GM21737 (cell line): ENCODE data around the gene UNC5C.

Experiments used
- ATAC-seq: cut with Tn5 transposase; IDR thresholded peaks from one replicate; pipeline ENCODE4 v1.9.1; 2021; ENCODE audit warnings: mild to moderate bottlenecking, moderate library complexity; ENCODE audit not compliant: unreplicated experiment

Gene UNC5C

GRCh38 chr4:95470622-95471021 lies 78.2 kb downstream of the UNC5C start:
- ATAC-seq = no peak

- no peak for ATAC-seq
Measured at GRCh38 chr4:95469617-95470016, 79.2 kb downstream of the UNC5C start.

- no peak for ATAC-seq
Measured at GRCh38 chr4:95466791-95467190, 82.0 kb downstream of the UNC5C start.

GRCh38 chr4:95465010-95465409 lies 83.8 kb downstream of the UNC5C start:
- ATAC-seq = no peak

GRCh38 chr4:95462921-95463320 lies 85.9 kb downstream of the UNC5C start:
- ATAC-seq = no peak

GRCh38 chr4:95457353-95457752 lies 91.4 kb downstream of the UNC5C start:
- ATAC-seq = no peak

- ATAC-seq = no peak
Measured at GRCh38 chr4:95450294-95450693, 98.5 kb downstream of the UNC5C start.

- no peak for ATAC-seq
Measured at GRCh38 chr4:95446173-95446572, 102.6 kb downstream of the UNC5C start.

- no peak for ATAC-seq
Measured at GRCh38 chr4:95445251-95445650, 103.5 kb downstream of the UNC5C start.

- ATAC-seq = no peak
Measured at GRCh38 chr4:95444812-95445211, 104.0 kb downstream of the UNC5C start.

- no peak for ATAC-seq
Measured at GRCh38 chr4:95439896-95440295, 108.9 kb downstream of the UNC5C start.

GRCh38 chr4:95439071-95439470 lies 109.7 kb downstream of the UNC5C start:
- no peak for ATAC-seq

GRCh38 chr4:95432466-95432865 lies 116.3 kb downstream of the UNC5C start:
- no peak for ATAC-seq

GRCh38 chr4:95431678-95432077 lies 117.1 kb downstream of the UNC5C start:
- ATAC-seq = no peak

GRCh38 chr4:95429416-95429815 lies 119.4 kb downstream of the UNC5C start:
- no peak for ATAC-seq

GRCh38 chr4:95428291-95429070 lies 120.3 kb downstream of the UNC5C start:
- no peak for ATAC-seq

- ATAC-seq = no peak
Measured at GRCh38 chr4:95426455-95426854, 122.3 kb downstream of the UNC5C start.

GRCh38 chr4:95422436-95422835 lies 126.3 kb downstream of the UNC5C start:
- ATAC-seq = no peak

GRCh38 chr4:95421869-95422268 lies 126.9 kb downstream of the UNC5C start:
- no peak for ATAC-seq

- ATAC-seq = no peak
Measured at GRCh38 chr4:95417531-95417930, 131.2 kb downstream of the UNC5C start.

GRCh38 chr4:95415346-95415771 lies 133.4 kb downstream of the UNC5C start:
- ATAC-seq = no peak

GRCh38 chr4:95411371-95412088 lies 137.2 kb downstream of the UNC5C start:
- ATAC-seq = no peak
